ENCODE measurements around the gene TYMP.
"Not testable (repeated sequence)": the region's sequence is repeated elsewhere in the genome, so short reads cannot be mapped to it uniquely, and the experiment has no call there.

Gene TYMP

DNA sequence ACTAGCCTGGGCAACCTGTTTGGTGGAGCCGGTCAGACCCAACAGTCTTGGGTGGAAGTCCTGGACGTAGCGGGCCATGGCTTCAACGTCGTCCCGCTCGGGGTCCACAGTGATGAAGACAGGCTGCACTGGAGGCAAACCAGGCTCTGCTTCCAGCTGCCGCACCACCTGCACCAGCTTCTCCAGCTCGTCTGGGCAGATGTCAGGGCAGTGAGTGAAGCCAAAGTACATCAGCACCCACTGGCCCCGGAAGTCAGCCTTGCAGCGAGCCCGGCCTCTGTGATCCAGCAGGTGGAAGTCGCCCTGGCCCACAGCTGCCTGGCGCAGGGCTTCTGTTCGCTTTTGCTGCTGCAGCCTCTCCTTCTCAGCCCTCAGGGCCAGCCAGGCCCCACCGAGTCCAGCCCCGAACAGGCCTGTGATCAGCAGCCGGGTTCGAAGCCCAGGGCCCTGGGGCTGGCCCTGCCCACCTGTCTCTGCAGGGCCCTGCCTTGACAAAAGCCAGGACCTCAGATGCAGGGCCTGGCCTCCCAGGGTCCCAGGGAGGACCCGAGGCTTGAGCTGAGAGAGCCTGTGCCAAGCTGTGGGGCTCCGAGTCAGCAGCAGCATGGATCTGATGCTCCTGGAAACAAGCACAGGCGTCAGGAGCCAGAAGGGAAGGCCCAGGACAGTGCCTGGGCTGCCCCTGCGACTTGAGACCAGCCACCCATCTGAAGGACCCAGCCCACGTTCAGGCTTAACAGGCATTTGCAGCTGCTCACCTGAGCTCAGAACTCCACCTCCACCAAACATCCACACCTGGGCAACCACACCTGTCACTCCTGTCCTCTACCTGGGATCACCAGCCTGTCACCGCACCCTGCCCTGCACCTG lies 5.8 kb downstream of the TYMP start:
- DNase-seq, result no peak

DNA sequence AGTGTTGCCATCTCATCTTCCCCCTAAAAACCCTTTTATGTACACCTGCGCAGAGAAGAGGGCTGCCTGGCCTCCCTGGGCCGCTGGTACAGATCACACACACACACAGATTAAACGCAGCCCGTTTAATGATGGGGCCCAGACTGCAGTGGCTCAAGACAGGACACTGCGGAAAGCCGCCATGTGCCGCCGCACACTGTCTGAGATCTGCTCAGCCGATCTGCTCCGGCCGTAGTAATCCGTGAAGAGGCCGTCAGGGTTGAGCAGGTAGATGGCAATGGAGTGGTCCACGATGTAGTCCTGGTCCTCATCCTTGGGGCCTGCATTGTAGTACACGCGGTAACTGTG lies 6.4 kb downstream of the TYMP start:
- no peak for DNase-seq

GRCh38 chr22:50522806-50523438 lies 6.9 kb downstream of the TYMP start:
- no peak for DNase-seq

GRCh38 chr22:50522208-50522805 lies 7.5 kb downstream of the TYMP start:
- DNase-seq, result no peak

DNA sequence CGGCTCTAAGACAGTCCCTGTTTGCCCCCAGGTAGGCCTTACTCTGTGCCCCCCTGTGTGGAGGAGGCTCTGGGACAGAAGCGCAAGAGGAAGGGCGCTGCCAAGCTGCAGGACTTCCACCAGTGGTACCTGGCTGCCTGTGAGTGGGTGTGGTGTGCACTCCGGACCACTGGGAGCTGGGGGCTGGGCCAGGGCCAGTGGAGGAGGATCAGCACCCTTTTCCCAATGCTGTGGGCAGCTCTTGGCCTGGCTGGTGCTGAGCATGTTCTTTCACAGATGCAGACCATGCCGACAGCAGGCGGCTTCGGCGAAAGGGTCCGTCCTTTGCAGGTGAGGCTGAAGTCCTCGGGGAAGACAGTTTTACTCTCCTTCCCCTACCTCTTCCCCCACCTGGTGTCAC lies 8.1 kb downstream of the TYMP start:
- DNase-seq, result no peak

- DNase-seq, result no peak
These were observed 8.9 kb downstream of the TYMP start for GRCh38 chr22:50520826-50521453.

DNA sequence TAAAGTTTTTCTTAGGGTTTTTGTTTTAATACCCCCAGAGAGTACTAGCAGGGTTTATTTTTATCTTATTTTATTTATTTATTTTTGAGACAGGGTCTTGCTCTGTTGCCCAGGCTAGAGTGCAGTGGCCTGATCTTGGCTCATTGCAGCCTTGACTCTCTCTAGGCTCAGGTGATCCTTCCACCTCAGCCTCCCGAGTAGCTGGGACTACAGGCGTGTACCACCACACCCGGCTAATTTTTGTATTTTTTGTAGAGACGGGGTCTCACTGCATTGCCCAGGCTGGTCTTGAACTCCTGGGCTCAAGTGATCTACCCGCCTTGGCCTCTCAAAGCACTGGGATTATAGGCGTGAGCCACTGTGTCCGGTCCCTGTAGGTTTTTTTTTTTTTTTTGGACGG lies 9.6 kb downstream of the TYMP start:
- DNase-seq, result not testable (repeated sequence)

- DNase-seq, result no peak
These were observed 10.7 kb downstream of the TYMP start for GRCh38 chr22:50519151-50519550.

GRCh38 chr22:50518606-50519005 lies 11.2 kb downstream of the TYMP start:
- no peak for DNase-seq

GRCh38 chr22:50517495-50518260 lies 12.1 kb downstream of the TYMP start:
- no peak for DNase-seq

GRCh38 chr22:50516891-50517290 lies 12.9 kb downstream of the TYMP start:
- no peak for DNase-seq

- DNase-seq, result no peak
These were observed 13.7 kb downstream of the TYMP start for GRCh38 chr22:50516068-50516467.

DNA sequence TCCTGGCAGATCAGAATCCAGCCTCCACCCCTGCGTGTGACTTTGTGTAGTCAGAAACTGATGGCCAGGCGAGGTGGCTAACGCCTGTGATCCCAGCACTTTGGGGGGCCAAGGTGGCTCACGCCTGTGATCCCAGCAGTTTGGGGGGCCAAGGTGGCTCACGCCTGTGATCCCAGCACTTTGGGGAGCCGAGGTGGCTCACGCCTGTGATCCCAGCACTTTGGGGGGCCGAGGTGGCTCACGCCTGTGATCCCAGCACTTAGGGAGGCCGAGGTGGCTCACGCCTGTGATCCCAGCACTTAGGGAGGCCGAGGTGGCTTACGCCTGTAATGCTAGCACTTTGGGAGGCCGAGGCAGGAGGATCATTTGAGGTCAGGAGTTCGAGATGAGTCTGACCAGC lies 16.6 kb downstream of the TYMP start:
- DNase-seq, result no peak

DNA sequence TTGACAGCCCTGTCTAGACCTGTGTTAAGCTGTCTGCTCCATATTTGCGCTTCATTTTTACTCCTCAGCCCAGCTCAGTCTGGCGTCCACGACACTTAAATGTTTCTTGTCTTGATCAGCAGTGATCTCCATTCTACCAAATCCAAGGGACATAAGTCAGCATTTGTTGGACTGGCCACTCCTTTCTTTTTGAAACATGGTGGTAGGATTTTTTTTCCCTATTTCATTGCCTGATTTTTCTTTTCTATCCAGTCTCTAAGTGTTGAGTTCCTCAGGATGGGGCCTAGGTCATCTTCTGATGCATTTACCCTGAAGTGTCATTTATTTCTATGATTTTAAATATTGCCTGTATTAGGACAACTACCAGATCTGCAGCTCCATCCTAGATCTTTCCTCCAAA lies 20.9 kb downstream of the TYMP start:
- DNase-seq, result no peak

DNA sequence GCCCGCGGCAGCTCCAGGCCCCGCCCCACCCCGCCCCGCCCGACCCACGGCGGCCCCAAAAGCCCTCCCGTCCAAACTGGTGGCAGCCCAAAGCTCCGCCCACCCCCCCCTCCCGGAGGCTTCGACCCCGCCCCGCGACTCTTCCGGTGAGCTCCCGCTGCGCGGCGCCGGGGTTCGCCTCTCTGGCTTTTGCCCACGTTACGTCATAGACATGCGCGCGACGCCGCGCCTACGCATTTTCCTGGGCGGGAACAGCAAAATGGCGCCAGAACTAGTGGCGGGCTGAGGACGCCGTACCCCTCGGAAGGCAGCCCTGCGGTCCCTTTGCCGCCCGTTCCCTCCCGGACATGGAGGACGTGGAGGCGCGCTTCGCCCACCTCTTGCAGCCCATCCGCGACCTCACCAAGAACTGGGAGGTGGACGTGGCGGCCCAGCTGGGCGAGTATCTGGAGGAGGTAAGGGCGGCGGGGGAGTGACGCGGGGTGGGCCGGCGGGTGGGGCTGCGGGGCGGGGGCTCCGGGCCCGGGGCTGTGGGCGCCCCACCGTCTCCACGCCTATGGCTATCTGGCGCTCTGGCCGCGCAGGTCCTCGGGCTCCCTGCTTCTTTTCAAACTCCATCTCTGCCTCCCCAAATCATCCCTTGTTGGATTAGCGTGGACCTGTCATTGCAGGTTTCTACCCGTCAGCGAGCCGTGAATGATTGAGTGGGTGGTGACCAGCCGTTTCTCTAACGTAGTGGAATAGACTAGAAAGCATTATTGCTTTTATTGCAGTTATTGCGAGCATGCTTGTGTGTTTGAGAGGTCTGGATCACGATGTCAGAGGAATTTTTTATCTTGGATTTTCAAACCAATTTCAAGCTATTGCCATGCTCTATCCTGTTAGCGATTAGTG lies 21.6 kb downstream of the TYMP start, which contains the start of gene NCAPH2:
Gene NCAPH2, plus strand, starts transcription at position 234 of the 894 bp plus-strand sequence. Its CDS starts 114 bp downstream, at position 348.
- DNase-seq, result peak; percentile 89

GRCh38 chr22:50507421-50507990 lies 22.3 kb downstream of the TYMP start, which contains the start of gene LMF2:
LMF2 (minus strand) TSS chr22:50507702; CDS start chr22:50507675, 27 bp downstream.
- DNase-seq, result peak; percentile 89

DNA sequence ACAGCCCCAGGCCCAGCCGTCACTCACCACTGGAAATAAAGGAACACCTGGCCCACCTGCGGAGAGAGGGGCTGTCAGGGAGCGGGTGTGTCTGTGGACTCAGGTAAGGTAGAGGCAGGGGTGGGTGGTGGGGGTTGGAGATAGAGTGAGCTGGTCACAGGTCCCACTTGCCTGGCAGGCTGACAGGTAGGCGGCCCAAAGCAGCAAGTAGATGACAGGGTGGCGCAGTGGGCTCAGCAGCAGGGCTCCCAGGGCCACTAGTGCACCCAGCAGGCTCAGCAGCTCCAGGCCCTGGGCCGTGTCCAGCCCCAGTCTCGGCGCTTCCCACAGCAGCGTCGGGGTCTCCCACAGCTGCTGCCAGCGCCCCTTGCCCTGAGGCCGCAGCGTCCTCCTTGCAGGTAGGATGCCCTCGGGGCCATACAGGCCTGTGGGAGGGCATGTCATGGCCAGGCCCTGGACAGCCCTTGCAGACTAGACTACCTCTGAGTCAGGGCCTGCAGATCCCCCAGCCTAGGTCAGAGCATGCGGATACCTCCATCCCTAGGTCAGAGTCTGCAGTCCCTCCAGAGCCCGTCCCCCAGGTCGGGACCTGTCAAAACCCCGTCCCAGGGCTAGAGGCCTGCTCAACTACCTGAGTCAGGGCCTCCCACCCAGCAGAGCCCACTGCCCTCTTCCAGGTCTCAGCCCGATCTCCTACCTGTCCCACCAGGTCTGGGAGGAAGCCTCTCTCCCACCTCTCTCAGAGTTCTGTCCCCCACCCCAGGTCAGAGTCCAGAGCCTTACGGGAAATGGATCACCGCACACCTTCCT lies 23.0 kb downstream of the TYMP start:
- no peak for DNase-seq

DNA sequence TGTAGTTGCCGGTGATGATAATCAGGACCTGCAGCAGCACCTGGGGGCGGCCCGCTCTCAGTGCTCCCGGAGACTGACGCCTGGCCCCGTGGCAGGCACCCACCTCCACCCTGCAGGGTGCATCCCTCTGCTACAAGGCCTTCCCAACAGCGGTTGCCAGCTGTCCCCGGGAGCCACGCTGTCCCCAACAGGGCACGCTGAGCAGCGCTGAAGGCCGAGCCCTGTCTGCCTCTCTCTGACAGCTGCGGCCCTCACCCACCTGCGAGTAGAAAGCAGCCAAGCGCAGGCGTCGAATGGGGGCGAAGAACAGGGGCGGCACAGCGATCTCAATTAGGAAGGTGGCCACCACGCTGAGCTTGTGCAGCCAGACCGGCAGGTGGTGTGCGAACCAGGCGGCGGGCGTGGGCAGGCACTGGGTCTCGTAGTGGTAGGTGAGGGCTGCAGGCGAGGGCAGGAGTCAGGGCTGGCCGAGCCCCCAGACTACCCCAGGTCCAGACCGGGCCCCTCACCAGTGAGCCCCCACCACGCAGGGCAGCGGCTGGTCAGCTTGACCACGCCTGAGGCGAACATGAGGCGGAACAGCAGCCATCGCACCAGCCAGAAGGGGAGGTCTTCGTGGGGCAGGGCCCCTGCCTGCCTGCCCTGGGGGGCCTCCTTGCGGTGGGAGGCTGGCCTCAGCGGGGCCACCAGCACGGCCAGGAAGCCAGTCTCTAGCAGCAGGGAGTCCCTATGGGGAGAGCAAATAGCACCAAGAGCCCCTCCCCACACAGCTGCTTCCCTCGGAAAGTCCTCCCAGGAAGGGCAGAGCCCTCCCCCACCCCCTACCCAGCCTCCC lies 23.8 kb downstream of the TYMP start:
- no peak for DNase-seq

DNA sequence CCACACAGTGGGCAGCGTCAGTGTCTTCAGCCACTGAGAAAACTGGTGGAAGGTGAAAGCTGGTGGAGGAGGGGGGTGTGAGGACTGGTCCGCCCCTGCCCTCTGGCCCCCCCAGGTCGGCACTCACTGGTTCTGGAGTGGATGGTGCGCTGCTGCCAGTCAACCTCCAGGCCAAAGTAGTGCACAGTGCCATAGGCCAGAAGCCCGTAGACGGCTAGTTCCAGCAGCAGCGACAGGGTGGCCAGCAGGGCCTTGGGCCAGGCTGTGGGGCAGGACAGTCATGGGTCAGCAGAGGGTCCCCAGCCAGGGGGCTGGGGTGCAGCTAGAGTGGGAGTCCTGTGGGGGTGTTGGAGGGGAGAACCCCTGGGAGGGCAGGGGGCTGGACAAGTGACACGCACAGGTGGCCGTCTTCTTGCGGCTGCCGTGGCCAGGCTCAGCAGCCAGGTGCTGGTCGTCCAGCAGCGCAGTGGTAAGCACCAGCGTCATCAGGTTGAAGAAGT lies 24.5 kb downstream of the TYMP start:
- DNase-seq, result no peak
